IPS-11a (cell line): ENCODE measurements around the gene KERA.

Source experiments
- H3K4me3 ChIP-seq: one replicate; pipeline ENCODE4 v1.5.1; 2013; ENCODE audit warnings: low read depth, low read length, control low read depth

The KERA gene

DNA sequence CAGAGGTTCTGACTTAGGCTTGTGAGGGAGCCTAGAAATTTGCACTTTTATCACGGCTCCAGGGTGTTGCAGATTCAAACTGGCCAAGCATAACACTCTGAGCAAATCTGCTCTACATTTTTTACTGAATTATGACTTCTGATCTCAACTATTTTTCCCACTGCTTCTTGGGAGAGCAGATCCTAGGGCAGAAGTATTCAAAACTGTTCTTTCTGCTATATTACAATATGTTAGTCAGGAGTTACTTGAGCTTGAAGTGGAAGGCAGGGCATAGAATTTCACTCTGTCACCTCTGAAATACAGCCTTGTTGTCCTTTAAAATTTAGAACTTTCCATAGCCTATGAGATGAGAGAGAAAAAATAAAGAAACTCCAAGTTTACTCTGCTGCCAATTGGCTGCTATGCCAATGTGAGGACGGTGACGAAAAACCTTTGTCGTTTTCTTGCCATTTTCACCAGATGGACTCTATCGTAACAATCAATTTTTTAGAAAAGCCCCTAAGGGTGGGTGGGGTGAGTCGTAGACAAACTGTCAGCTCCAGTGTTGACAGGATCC, 16.4 kb upstream of the KERA start:
- no peak overlapping the region for H3K4me3 ChIP-seq

DNA sequence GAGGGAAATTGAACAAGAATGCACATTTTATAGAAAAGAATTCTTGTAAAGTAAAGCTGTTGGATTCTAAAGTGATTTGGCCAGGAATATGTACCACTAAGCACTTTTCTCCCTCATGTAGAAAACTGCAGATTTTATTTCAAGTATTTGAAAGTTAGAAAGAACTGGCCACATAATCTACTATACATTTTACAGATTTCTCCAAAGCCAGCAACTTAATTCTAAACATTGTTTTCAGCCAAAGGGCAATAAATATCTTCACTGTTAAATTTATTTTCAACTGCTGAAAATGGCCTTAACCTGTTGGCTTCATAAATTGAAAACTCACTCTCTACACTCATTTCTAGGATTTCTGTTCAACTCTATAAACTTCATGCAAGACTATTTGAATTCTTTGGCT, 15.6 kb upstream of the KERA start:
- no peak overlapping the region for H3K4me3 ChIP-seq

DNA sequence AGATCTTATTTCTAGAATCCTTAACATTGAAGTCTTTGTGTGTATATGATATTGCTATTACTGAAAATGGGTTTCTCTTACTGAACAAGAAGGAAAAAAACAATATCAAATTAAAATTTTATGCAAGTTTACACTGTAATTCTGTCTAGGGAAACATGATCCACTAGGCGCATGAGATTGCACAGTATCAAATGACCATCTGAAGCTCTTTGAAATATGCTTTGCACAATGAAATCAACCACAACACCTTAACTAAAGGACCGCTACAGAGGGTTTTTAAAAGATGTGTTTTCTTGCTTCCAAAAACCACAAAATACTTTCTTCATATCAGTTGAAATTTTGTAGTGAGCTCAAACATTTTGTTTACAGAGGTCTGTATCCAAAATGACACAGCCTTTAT, 15.1 kb upstream of the KERA start:
- H3K4me3 ChIP-seq = no peak overlapping the region

DNA sequence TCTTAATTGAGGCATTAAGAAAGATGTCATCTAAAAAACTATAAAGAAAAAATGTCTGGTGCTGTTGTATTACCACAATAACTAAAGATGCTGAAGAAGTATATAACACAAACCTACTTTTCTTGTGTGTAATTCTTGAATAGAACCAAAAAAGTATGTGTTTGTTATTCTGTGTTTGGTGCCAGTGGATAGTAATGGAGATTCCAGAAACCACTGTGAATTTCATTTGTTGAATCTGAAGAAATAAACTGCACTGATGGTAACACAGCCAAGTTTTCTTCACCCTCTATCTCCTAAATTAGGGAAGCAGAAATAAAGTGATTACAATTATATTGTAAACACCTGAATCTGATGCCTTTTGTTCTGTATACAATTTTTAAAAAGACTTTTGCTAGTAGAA, 13.1 kb upstream of the KERA start:
- H3K4me3 ChIP-seq = no peak overlapping the region

DNA sequence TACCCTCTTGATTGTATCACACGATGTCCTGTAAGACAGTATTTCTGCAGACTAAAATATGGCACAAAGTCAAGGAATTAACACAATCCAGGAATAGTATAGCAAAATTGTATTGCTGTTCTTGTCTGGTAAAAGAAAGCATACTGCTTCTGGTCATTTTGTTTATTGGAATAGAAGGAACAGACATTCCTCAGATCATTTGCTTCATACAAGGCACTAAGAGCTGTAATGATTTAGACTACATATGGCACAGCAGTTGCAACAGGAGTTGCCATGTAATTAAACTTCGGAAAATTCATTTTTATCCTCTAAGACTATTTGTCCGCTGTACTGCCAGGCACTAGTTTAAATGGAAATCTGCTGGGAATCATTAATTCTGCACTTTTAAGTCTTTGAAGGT, 7.6 kb upstream of the KERA start:
- no peak overlapping the region for H3K4me3 ChIP-seq

DNA sequence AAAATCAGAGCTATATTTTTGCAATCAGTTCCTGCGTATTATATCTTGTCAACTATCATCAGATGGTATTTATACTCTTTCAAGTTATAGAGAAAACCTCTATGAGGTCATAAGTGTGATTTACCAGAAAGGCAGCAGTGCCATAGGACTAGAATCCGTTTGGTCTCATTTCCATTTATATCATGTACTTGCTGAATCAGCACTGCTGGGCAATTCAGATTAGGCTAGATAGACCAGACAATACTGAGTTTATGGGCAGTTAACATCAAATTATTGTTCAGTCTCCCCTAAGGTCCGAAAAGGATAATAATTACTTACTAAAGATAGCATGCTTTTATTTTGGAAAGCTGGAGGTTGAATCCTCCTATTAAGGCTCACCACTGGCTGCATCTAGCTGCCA, 6.8 kb upstream of the KERA start:
- H3K4me3 ChIP-seq = no peak overlapping the region

DNA sequence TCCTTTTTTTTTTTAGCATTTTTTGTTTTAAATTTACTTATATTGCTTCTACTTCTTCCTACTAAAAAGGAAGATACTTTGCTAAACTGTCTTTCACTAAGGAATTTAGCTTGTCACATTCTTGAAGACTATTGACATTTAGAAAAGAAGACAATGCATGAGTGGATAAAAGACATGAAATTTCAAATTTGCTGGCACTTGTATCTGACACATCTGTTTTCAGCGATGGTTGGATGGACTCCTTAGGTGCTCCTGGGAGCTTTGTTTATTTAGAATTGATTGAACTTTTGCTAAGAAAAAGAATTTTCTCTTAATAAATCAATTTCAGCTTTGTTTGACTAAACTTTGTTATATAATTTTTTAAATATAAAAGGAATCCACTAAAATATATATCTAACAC, 3.3 kb upstream of the KERA start:
- no peak overlapping the region for H3K4me3 ChIP-seq

DNA sequence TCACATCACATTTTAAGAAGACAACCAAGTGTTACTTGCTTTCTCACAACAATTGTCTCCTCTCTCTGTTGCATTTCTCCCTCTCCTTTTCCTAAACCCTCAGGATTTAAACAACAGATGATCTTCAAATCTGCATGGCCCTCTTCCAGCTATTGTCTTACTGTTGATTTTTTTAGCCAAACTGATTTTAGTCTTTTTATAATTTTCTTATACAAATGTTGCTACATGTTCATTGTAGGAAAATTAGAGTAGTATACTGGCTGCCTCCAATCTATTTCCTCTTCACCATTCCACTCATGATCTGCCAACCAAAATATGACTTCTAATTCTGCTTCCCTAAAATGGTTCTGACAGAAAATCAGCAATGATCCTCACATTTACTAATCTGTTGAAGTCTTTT, 1.4 kb upstream of the KERA start:
- no peak overlapping the region for H3K4me3 ChIP-seq

DNA sequence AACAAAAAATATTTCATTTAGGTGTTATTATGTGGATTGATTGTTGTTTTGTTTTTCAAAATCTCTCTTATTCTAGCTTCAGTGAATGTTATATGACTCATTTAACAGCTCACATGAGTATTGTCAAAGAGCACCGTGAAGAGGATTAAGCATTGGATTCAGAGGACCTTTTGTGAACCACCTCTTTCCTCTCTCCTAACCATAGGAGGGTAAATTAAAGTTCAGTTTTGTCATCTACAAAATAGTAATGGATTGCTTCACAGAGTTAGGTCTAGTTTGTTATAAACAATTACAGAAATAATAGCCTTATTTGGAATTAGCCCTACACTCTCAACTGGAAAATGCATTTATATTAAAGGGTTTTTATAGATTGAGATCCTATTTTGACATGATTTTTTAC, 962 bp upstream of the KERA start:
- no peak overlapping the region for H3K4me3 ChIP-seq

DNA sequence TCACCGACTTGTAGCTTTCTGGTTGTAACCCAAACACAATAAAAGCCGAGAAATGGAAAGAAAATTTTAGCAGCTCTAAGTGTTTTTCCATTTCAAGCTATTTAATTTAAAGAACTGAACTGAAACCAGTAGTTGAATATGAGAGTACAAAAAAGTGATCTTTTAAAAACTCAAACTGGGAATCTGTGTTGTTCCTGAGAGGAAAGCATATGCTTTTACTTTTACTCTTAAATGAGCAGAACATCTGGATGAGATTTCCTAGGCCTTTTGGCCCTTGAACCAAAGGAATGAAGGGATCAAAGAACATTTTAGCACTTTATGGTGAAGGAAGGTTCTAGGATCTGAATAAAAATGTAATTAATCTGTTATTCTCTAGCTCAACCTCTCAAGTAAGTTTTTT, 1.3 kb downstream of the KERA start:
- H3K4me3 ChIP-seq = no peak overlapping the region

DNA sequence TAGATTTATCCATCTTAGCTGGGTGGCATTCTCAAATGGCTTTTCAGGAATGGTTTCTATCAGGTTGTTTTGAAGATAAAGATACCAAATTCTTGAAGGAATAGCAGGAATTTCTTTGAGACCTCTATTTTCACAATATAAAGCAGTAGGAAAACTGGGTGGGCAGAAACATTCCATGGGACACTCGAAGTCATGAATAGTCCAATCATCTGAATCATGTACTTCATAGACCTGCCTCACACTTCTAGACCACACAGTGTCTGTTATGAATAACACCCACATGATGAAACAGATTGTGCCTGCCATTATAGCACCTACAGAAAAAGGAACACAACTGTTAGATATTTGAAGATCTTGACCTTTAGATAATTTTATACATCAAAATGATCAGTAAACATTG, 1.8 kb downstream of the KERA start:
- no peak overlapping the region for H3K4me3 ChIP-seq

DNA sequence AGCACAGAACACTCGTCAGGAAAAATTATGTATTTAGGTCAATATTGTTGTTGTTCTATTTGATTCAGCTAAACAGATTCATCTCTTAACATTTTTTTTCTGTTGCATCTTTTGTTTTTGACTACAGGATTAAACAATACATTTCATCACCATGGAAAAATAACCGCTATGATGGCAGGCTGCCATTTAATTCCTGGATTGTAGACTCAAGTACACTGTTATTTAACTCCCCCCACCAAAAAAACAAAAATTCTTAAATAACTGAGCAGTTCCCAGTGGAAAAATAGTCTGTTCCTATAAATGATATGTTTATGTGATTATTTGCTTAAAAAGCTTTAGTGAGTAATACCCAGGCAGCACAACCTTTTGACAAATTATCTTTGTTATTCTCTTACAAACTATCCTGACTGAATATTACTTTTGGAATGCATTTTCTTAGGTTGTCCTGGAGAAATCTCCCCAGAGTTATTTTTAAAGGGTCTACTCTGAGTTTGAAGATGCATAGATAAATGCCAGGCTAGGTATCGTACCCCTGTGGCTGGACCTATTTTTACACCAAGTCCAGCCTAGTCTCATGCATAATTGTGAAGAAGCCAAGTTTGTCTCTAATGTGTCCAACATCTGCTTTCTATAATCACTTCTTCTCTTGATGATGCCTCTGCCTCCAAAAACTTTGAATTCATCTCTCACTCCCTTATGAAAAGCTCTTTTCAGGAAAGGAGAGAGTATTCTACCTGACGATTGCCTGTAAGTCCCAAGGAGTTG, 3.7 kb downstream of the KERA start:
- H3K4me3 ChIP-seq = no peak overlapping the region

DNA sequence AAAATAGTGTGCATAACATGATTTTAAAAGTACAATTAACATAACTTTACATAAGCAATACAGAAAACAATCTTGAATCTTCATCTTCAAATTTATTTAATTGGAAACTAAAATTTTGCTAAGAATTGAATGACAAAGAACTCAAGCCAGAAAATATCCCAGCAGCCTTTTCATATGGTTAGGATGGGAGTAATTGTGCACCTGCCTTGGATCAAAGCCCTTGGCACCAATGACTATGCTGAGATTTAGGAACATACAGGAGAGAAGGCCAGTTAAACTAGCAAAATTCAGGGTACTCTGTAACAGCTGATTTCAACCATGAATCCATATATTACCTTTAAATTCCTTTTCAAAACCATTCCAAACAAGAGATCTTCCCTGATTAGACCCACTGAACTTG, 5.8 kb downstream of the KERA start:
- no peak overlapping the region for H3K4me3 ChIP-seq

DNA sequence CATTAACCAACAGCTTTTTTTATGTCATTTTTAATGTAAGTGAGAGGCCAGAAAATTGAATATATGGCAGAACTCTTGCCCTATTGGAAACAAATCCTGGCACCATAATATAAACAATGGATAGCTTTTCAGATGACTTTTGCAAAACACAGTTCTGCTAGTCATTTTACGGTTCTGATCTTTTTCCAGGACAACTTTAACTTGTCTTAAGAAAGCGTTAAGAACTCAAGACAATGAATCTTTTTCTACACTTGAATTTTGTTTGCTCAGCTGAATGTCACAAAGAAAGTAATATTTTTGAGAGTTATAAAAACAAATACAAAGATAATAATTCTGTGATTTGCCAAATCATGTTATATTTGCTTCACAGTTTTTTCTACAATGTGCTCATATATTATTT, 13.2 kb downstream of the KERA start:
- no peak overlapping the region for H3K4me3 ChIP-seq

DNA sequence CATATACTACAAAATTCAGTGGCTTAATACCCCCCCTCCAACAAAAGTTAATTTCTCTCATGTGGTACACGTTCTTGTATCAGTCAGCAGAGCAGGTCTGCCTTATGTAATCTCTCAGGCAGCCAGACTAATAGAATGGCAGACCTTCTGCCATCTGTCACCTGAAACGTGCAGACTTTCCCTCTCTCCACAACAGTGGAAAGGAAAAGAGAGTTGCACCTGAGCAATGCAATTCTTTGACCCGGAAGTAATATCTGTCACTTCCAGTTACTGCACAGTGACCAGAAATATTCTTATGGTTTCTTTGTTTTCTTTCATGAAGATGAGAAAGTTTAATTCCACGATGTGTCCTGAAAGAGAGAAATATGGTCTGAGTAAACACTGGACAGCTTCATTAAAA, 14.4 kb downstream of the KERA start:
- no peak overlapping the region for H3K4me3 ChIP-seq

DNA sequence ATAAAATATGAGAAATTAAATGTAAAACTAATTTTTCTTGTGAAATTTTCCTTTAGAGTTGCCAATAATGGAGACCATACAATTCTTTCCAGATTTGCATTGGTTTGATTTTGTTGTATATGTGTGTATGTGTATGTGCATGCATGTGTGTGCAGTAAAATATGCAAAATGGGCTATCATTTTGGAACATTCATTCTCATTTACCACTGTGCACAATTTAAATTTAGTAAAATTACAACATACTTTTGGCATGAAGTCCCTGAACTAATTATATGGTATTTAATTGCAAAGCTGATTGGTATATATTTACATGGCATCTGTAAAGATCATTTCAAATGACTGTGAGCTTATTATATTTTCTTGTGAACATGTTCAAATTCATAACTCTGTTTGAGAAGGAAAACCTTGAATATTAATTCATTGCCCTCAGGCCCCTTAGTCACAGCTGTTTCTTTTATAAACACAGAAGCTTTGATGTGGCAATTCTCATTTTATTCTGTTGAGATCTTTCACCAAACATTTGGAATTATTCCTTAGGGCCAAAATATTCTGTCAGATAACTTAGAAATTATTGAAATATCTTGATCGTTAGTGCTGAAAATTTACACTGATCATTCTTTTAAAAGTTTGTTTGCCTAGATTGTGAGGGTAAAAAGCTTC, 17.6 kb downstream of the KERA start:
- H3K4me3 ChIP-seq = no peak overlapping the region

DNA sequence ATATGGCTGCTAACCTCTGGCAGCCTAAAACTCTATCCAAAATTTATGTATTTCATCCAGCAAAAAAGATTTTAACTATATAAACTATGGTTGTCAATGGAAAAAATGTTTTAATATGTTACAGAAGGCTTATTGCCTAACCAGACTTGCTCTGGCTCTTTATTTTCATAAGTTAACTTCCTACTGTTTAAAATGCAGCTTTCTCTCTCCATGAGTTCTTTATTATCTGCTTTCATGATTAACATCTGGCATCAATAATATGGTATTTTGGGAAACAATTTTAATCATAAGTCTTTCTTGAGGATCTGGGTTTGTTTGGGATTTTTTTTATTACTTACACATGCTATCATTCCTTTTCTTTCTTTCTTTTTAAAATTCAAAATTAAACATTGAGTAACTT, 20.5 kb downstream of the KERA start:
- H3K4me3 ChIP-seq = no peak overlapping the region

DNA sequence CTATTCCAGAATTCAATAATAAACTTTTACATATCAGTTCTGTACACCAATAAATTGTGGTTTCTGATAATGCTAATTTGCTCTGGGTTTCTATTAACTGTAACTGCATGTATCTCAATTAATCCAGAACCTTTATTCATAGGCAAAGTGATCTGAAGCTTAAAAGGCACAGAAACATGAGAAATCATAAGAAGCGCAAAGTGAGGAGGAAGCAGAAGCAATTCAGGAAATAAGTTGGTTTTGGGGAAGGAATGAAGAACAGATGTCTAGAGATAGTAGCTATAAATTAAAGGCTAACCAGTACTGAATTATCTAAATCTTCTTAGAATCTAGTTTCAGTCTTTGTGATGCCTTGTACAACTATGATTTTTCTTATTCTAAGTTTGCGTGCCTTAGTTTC, 24.6 kb downstream of the KERA start:
- H3K4me3 ChIP-seq = no peak overlapping the region

DNA sequence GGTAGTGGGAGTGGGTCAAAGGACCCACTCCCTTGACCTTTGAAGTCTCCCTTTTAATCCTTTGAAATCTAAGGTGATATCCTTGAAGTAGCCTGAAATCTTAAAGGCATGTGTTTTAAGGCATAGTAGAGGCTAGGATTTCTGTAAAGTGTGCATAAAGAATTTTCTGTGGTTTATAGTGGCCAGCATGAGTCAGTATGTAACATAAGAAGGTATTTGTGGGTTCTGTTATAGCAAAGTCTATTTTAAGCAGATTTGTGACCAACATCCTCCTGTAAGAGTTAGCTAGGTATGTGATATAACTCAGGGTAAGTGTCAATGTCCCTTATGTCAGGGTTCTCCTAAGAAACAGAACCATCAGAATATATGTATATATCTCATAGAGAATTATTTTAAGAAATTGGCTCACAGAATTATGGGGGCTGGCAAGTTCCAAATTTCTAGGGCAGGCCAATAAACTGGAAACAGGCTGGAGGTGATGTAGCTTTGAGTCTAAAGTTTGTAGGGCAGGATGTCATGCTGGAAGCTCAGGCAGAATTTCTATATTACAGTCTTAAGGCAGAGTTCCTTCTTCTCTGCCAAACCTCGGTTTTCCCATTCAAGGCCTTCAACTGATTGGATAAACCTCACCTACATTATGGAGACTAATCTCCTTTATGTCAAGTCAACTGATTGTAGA, 34.4 kb downstream of the KERA start:
- no peak overlapping the region for H3K4me3 ChIP-seq

DNA sequence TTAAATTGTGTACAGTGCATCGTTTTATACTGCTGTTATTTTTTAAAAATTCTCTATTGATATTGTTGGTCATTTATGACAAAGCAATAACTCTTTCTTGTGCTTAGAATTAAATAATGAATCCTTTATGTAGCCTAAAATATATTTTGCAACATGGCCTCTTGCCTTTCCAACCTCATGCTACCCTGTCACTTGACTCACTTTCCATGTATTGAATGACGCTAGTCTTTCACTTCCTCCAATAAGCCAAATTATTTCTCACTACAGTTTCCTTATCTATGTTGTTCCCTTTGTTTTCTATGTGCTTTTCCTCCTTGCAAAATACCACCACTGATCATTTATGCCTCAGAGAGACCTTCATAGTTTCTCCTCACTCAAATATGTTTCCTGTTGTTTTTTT, 36.7 kb downstream of the KERA start:
- no peak overlapping the region for H3K4me3 ChIP-seq

DNA sequence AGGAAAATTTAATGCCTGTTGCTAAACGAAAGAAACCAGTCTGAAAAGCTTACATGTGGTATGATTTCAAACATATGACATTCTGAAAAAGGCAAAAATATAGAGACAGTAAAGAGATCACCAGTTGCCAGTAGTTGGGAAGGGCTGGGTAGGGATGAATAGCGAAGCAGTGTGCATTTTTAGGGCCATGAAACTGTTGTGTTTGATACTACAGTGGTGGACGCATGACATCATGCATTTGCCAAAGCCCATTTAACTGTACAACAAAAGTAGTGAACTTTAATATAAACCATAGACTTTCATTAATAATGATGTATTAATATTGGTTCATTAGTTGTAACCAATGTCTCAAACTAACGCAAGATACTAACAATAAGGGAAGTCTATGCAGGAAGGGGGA, 38.4 kb downstream of the KERA start:
- no peak overlapping the region for H3K4me3 ChIP-seq
